Sigmoid colon (tissue), 7 donors: ENCODE results near the gene NEK4. TPM values are rescaled to one million over a fixed set of nuclear protein-coding genes. Genes with fewer than 3 reads are reported as not detected.

Experiments
- DNase-seq: peaks from one replicate; pipeline ENCODE4 v3.0.0-alpha.2; 2019
- H3K27ac ChIP-seq, 4 donors: fragments of 200-600 bp; sonication (generic); one replicate each; pipeline ENCODE4 v1.5.1; 2016 to 2019; ENCODE audit warnings: mild to moderate bottlenecking in 1 of 4
- H3K27me3 ChIP-seq, 3 donors: fragments of 200-600 bp; sonication (generic); one replicate each; pipeline ENCODE4 v1.5.1; 2019; ENCODE audit warnings: mild to moderate bottlenecking in 1 of 3
- H3K36me3 ChIP-seq, 4 donors: fragments of 200-600 bp; sonication (generic); one replicate each; pipeline ENCODE4 v1.5.1; 2016 to 2019
- H3K4me1 ChIP-seq, 4 donors: fragments of 200-600 bp; sonication (generic); one replicate each; pipeline ENCODE4 v1.5.1; 2017 to 2019
- H3K4me3 ChIP-seq, 4 donors: fragments of 200-600 bp; sonication (generic); one replicate each; pipeline ENCODE4 v1.5.1; 2017 to 2019; ENCODE audit warnings: mild to moderate bottlenecking in 2 of 4, moderate library complexity in 1 of 4
- H3K9me3 ChIP-seq, 4 donors: fragments of 200-600 bp in 3 of 4; sonication (generic) in 3 of 4; one replicate each; pipeline versions ENCODE4 v1.5.1 to v1.6.1; 2013 to 2019
- EP300 ChIP-seq, 4 donors: sonication (generic); formaldehyde crosslinking; IDR thresholded peaks; one replicate each; pipeline ENCODE4 v1.6.1; 2017; ENCODE audit warnings: antibody characterized with exemption in 4 of 4
- POLR2A ChIP-seq, 2 donors: fragments of 450-650 bp; IDR thresholded peaks; one replicate each; pipeline ENCODE4 v1.6.1; 2016; ENCODE audit warnings: antibody characterized with exemption in 2 of 2, mild to moderate bottlenecking in 2 of 2, moderate library complexity in 2 of 2
- POLR2AphosphoS5 ChIP-seq, 4 donors: sonication (generic); formaldehyde crosslinking; IDR thresholded peaks; one replicate each; pipeline ENCODE4 v1.6.1; 2017; ENCODE audit warnings: antibody characterized with exemption in 4 of 4
- WGBS, 2 donors: extraction: QIAGEN DNeasy Blood & Tissue Kit; methylation state at CpG; one replicate each; pipeline ENCODE4 v1.1.7; 2013; 5-methylcytosine and 5-hydroxymethylcytosine counted together
- intact Hi-C: fragments of 100-400 bp; cut with DNase I; formaldehyde crosslinking; loops from one replicate; pipeline ENCODE4 v1.15.1; 2023
- polyA plus RNA-seq, 3 donors: library from polyadenylated mRNA; stranded (reverse); fragments of 200-250 nt; gene quantifications; one replicate each; pipeline ENCODE4 v1.2.3, GENCODE V29; 2013
- total RNA-seq, 4 donors: library from RNA; depleted of rRNA; stranded (reverse); fragments of >200 nt; gene quantifications; one replicate each; pipeline ENCODE4 v1.1.0, GENCODE V29; 2016
- TF ChIP-seq, protein P1 (sequence below), 4 experiments: fragments of 450-650 bp in 3 of 4; fragments of 200-600 bp in 1 of 4; IDR thresholded peaks; one replicate each; pipeline ENCODE4 v1.5.1; 2016 to 2019; ENCODE audit warnings: antibody characterized with exemption in 4 of 4, mild to moderate bottlenecking in 3 of 4, moderate library complexity in 2 of 4
- donor health status: healthy with polysubstance abuse.
- donor health status: Bipolar disorder and iron deficiency.
- donor health status: healthy.

NEK4 gene
- total and polyA plus RNA-seq, 7 donors = 7.4 to 19.4 (median 17.1) TPM

DNA sequence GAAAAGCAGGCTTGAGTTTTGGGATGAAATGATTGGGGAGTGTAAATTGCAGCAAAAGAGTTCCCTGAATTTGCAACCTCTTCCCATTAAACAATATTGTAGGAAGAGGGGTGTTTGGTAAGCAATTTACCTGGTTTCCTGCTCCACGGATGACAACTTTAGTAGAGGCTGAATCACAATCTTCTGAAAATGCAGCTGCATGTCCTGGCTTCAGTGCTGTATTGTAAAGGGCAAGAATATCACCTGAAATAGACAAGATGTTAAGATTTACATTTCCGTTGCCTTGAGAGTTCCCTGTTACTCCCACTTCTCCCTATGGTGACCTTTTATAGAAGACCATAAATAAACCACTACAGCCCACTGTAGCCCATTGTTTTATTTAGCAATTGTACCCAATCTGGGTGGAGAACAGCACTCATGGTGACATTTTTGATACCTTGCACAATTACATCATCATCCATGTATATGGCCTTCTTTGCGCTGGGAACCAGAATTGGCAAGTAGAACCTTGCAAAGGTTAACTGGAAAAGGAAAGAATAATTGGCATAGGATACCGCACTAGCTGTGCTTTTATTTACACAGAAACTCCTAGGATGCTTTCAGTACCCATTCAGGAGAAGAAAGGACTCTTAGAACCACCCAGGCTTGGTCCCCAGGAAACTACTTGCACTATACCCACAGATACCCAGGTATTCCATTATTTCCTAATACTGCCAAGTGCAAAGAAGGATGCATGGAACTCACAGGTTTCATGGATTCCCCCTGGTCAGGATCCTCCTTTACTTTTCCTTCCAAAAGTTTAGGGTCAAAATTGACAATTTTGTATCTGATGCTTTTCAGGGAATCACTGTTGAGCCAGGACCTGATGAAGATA, 74.7 kb downstream of the NEK4 start:
- TF ChIP-seq POLR2AphosphoS5 (IDR thresholded peaks at IDR 0.05) (no peak), POLR2A (IDR thresholded peaks at IDR 0.05) (no peak), EP300 (IDR thresholded peaks at IDR 0.05) (no peak)
- TF ChIP-seq, protein P1, sequence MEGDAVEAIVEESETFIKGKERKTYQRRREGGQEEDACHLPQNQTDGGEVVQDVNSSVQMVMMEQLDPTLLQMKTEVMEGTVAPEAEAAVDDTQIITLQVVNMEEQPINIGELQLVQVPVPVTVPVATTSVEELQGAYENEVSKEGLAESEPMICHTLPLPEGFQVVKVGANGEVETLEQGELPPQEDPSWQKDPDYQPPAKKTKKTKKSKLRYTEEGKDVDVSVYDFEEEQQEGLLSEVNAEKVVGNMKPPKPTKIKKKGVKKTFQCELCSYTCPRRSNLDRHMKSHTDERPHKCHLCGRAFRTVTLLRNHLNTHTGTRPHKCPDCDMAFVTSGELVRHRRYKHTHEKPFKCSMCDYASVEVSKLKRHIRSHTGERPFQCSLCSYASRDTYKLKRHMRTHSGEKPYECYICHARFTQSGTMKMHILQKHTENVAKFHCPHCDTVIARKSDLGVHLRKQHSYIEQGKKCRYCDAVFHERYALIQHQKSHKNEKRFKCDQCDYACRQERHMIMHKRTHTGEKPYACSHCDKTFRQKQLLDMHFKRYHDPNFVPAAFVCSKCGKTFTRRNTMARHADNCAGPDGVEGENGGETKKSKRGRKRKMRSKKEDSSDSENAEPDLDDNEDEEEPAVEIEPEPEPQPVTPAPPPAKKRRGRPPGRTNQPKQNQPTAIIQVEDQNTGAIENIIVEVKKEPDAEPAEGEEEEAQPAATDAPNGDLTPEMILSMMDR (IDR thresholded peaks at IDR 0.05) = no peak
- H3K4me1 ChIP-seq = no peaks in the 10 kb centered on the region
- no peaks in the 10 kb centered on the region for H3K9me3 ChIP-seq
- no peak overlapping the region for H3K4me3 ChIP-seq
- DNase-seq = no peak
- peaks cover 37 to 87% (median 62%) of the 10 kb centered on the region in 4 donors for H3K36me3 ChIP-seq
- intact Hi-C loops = no loop called here
- H3K27me3 ChIP-seq = no peaks in the 10 kb centered on the region
- 78 to 86% methylated on average over 4 of the region's 4 CpGs for WGBS, 2 donors
- H3K27ac ChIP-seq = no peak overlapping the region

DNA sequence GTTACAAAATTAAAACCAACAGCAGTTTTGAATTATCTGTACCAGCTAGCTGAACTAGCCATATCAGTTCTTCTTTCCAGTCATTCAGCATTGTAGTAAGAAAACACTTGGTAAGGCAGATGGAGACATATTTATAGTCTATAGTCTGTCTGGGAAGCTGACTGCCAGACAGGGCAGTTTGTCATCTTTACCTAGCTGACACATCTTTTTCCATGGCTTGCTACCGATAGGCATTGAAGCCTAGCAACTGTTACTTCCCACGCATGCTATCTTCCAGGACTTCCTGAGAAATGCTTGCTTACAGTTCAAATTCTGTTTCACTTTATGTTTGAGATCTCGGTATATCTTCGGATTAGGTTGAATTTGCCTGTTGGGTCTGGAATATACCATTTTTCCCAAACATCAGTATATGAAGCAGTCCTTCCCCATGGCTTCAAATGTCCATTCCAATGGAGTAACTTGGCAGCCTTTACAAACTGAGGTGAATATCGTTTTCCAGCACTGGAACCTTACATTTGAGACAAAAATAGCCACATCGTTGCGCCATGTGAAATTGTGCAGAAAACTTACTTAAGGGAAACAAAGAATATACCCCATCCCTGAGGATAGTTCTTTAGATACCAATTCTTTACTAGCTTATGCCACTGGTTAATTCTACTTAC, 76.1 kb downstream of the NEK4 start:
- Histone ChIP-seq H3K4me3 (no peak overlapping the region), H3K4me1 (no peaks in the 10 kb centered on the region), H3K27ac (no peak overlapping the region), H3K36me3 (peaks cover 49 to 97% (median 74%) of the 10 kb centered on the region in 4 donors), H3K27me3 (no peaks in the 10 kb centered on the region), H3K9me3 (no peaks in the 10 kb centered on the region)
- no peak for DNase-seq
- TF ChIP-seq, protein P1 (IDR thresholded peaks at IDR 0.05) = no peak
- TF ChIP-seq POLR2AphosphoS5 (IDR thresholded peaks at IDR 0.05) (no peak), POLR2A (IDR thresholded peaks at IDR 0.05) (no peak), EP300 (IDR thresholded peaks at IDR 0.05) (no peak)
- WGBS, 2 donors = 75 to 94% methylated on average over 7 of the region's 7 CpGs
- intact Hi-C loops = no loop called here

DNA sequence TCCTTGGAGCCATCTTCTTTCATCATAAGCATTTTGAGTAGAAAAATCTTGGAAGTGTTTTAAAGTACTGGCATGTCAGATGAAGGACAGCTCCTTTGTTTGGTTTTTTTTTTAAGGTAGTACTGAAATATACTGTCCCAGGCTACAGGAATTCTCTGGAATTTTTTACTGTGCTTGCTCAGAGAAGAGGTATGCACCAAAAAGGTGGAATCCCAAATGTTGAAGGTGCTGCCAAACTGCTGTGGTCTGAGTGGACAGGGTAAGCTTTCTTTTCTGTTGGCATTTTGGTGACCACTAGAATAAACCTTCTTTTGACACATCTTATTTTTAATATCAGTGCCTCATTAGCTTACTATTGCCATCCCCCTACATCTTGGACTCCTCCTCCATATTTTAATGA, 77.7 kb downstream of the NEK4 start:
- H3K27ac ChIP-seq = no peak overlapping the region
- H3K9me3 ChIP-seq = no peaks in the 10 kb centered on the region
- no peaks in the 10 kb centered on the region for H3K27me3 ChIP-seq
- H3K4me3 ChIP-seq = no peak overlapping the region
- no peak for DNase-seq
- intact Hi-C loops = no loop called here
- H3K4me1 ChIP-seq = no peaks in the 10 kb centered on the region
- TF ChIP-seq, protein P1 (IDR thresholded peaks at IDR 0.05) = no peak
- TF ChIP-seq EP300 (IDR thresholded peaks at IDR 0.05) = no peak
- no peak for TF ChIP-seq POLR2A (IDR thresholded peaks at IDR 0.05)
- TF ChIP-seq POLR2AphosphoS5 (IDR thresholded peaks at IDR 0.05) = no peak
- peaks cover 65 to 100% (median 88%) of the 10 kb centered on the region in 4 donors for H3K36me3 ChIP-seq

DNA sequence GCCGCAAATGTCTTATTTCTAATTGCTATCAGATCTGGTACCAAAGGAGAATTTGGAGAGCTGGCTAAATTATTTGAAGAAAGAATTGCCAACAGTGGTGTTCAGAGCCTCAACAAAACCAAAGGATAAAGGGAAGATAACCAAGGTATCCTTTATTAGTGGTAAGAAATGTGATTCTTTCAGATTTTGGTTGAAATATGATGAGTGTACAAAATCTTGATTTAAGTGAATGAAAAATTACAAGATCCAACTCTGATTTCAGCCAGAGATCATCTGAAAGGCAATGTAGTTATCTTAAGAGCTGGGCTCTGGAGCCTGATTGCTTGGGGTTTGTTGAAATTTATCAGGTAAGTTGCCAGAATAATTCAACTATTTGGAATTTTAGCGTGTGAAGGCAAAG, 80.2 kb downstream of the NEK4 start:
- no peaks in the 10 kb centered on the region for H3K9me3 ChIP-seq
- H3K4me3 ChIP-seq = no peak overlapping the region
- H3K4me1 ChIP-seq = peaks cover 0 to 14% (median 11%) of the 10 kb centered on the region in 4 donors
- no peak for DNase-seq
- H3K27ac ChIP-seq = no peak overlapping the region
- H3K36me3 ChIP-seq = peaks cover 51 to 86% (median 76%) of the 10 kb centered on the region in 4 donors
- WGBS, 2 donors = 95% methylated on average over 2 of the region's 2 CpGs
- H3K27me3 ChIP-seq = no peaks in the 10 kb centered on the region
- intact Hi-C loops = no loop called here
- no peak for TF ChIP-seq POLR2A (IDR thresholded peaks at IDR 0.05)
- TF ChIP-seq, protein P1 (IDR thresholded peaks at IDR 0.05) = no peak
- no peak for TF ChIP-seq EP300 (IDR thresholded peaks at IDR 0.05)
- TF ChIP-seq POLR2AphosphoS5 (IDR thresholded peaks at IDR 0.05) = no peak
